Stomach (tissue), 4 donors: ENCODE data around the gene UNC13B.

Experiments
- CTCF ChIP-seq, 7 experiments: fragments of 450-650 bp in 4 of 7; fragments of 200-600 bp in 3 of 7; sonication (generic) in 3 of 7; IDR thresholded peaks; one replicate each; pipeline ENCODE4 v1.5.1; 2016 to 2019; ENCODE audit warnings: antibody characterized with exemption in 7 of 7, control low read depth in 2 of 7, mild to moderate bottlenecking in 1 of 7
- EP300 ChIP-seq: sonication (generic); formaldehyde crosslinking; IDR thresholded peaks from one replicate; pipeline ENCODE4 v1.6.1; 2017; ENCODE audit warnings: antibody characterized with exemption
- POLR2A ChIP-seq, 4 donors: fragments of 450-650 bp; IDR thresholded peaks; one replicate each; pipeline ENCODE4 v1.6.1; 2016; ENCODE audit warnings: antibody characterized with exemption in 4 of 4, control low read depth in 2 of 4, mild to moderate bottlenecking in 1 of 4, moderate library complexity in 1 of 4
- POLR2AphosphoS5 ChIP-seq, 3 donors: sonication (generic); formaldehyde crosslinking; IDR thresholded peaks; one replicate each; pipeline ENCODE4 v1.6.1; 2016; ENCODE audit warnings: antibody characterized with exemption in 3 of 3

- TF ChIP-seq CTCF (IDR thresholded peaks at IDR 0.05) (no peak), POLR2AphosphoS5 (IDR thresholded peaks at IDR 0.05) (no peak), POLR2A (IDR thresholded peaks at IDR 0.05) (no peak), EP300 (no peak)
Measured at GRCh38 chr9:35285731-35286130, 123.9 kb downstream of the UNC13B start.
